Measurements from ENCODE around the gene RUFY3.

Gene RUFY3

DNA sequence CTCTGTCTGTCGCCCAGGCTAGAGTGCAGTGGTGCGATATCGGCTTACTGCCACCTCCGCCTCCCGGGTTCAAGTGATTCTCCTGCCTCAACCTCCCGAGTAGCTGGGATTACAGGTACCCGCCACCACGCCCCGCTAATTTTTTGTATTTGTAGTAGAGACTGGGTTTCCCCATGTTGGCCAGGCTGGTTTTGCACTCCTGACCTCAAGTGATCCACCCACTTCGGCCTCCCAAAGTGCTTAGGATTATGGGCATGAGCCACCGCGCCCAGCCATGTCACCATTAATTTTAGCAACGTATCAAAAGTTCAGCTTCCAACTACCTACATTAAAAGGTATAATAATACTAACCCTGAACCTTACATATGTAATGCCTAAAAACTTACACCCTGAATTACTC is 34.4 kb upstream of the RUFY3 start:
- Histone ChIP-seq H3K4me1 (ENCODE audit: control insufficient read depth in 2 of 2, insufficient read depth in 1 of 2, low read depth in 1 of 2, low read length in 2 of 2) (peaks cover 3 to 12% of the 10 kb centered on the region in 2 donors), H3K27me3 (ENCODE audit: control insufficient read depth in 3 of 3, insufficient read depth in 3 of 3, low read depth in 1 of 3, low read length in 3 of 3) (no peaks in the 10 kb centered on the region), H3K9ac (ENCODE audit: low read depth, low read length, poor library complexity) (no peak overlapping the region), H3K18ac (ENCODE audit: low read length) (no peak overlapping the region), H3K14ac (ENCODE audit: low read length) (no peak overlapping the region), H3K23ac (ENCODE audit: low read depth, low read length, poor library complexity) (peak overlapping the region; percentile 73), H2AK5ac (ENCODE audit: low read depth, low read length) (no peak overlapping the region), H3K79me1 (ENCODE audit: low read depth, low read length) (peaks cover 4% of the 10 kb centered on the region), H3K4me3 (ENCODE audit: low read length in 2 of 2) (peak overlapping the region; percentile 89 to 97), H2BK12ac (ENCODE audit: low read length) (no peak overlapping the region), H3K4me2 (ENCODE audit: insufficient read depth, low read length, poor library complexity, severe bottlenecking) (peak overlapping the region; percentile 71), H3K9me3 (replicated peaks in 1 of 2; ENCODE audit: control insufficient read depth in 2 of 2, insufficient read depth in 1 of 2, low read depth in 1 of 2, low read length in 2 of 2) (peaks cover 0 to 2% of the 10 kb centered on the region in 2 donors), H3K4ac (ENCODE audit: low read length) (no peak overlapping the region), H2BK5ac (ENCODE audit: low read length) (no peak overlapping the region), H3K36me3 (replicated peaks in 1 of 2; ENCODE audit: control insufficient read depth in 2 of 2, insufficient read depth in 2 of 2, low read length in 2 of 2) (peaks cover 4 to 30% of the 10 kb centered on the region in 2 donors), H2BK15ac (ENCODE audit: low read length) (no peak overlapping the region), H3K27ac (replicated peaks; ENCODE audit: low read length) (peak overlapping the region; percentile 86), H2BK120ac (ENCODE audit: low read depth, low read length) (no peak overlapping the region), H2AFZ (ENCODE audit: low read length) (peak overlapping the region; percentile 94), H4K91ac (ENCODE audit: low read depth, low read length, poor library complexity) (no peak overlapping the region), H4K8ac (ENCODE audit: low read depth, low read length) (no peak overlapping the region)
- no CpG with 5 or more reads among the region's 13 CpGs for WGBS, 2 donors (ENCODE audit: extremely low coverage in 2 of 2, insufficient read length in 2 of 2, insufficient replicate concordance in 1 of 2)
- DNase-seq (ENCODE audit: low spot score) = no peak

DNA sequence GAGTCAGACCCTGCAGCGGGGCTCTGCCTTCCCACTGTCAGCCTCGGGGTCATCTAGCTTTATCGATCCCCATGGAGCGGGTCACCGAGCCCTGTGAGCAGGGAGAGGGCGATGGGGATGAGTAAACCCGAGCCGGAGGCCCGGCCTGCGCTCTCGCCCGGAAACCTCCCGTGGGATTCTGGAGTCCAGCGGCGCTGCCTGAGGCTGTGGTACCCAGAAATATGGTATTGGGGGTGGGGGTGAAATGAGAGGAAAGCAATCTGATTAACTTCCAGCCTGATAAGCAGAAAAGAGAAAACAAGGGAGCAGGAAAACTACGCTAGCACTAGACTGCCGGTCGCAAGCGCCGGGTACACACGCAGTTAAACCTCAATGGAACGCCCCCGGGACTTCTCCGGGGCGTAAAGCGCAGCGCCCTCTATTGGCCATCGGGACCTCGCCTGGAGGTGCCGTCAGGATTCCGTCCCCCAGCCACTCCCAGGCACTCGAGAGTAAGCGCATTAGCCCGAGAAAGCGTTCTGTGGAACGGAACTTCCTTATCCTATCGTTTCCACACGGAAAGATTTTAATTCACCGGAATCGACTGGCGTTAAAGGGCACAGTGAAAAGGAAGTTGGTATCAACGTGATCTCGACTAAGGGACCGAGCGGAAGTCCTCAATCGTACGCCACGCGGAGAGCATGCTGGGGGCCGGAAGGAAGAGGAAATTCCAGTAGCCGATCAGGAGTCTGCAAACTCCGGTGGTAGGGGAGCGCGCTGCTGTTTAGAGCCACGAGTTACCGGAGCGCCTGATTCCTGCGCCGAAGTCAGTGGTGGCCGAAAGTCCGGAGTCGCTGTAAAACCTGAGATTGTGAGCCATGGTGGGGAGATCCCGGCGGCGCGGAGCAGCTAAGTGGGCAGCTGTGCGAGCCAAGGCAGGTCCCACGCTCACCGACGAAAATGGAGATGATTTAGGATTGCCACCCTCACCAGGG is 33.7 kb upstream of the RUFY3 start, which contains the start of gene UTP3:
UTP3 (plus strand) TSS at position 712 of the 974 bp plus-strand sequence; CDS start at position 858, 146 bp downstream.
- H3K4ac ChIP-seq (ENCODE audit: low read length) = no peak within 1 kb of the TSS
- H2BK15ac ChIP-seq (ENCODE audit: low read length) = peak within 1 kb of the TSS; percentile 85
- H3K79me1 ChIP-seq (ENCODE audit: low read depth, low read length) = peaks cover 4% of the 10 kb centered on the region
- H3K9ac ChIP-seq (ENCODE audit: low read depth, low read length, poor library complexity) = peak within 1 kb of the TSS; percentile 98
- H2BK120ac ChIP-seq (ENCODE audit: low read depth, low read length) = no peak within 1 kb of the TSS
- H3K9me3 ChIP-seq (replicated peaks in 1 of 2; ENCODE audit: control insufficient read depth in 2 of 2, insufficient read depth in 1 of 2, low read depth in 1 of 2, low read length in 2 of 2) = peaks cover 0 to 2% of the 10 kb centered on the region in 2 donors
- H2AFZ ChIP-seq (ENCODE audit: low read length) = peak within 1 kb of the TSS; percentile 94
- H3K4me3 ChIP-seq (ENCODE audit: low read length in 2 of 2) = peak within 1 kb of the TSS; percentile 89 to 97
- peak within 1 kb of the TSS; percentile 7 for H2BK12ac ChIP-seq (ENCODE audit: low read length)
- no CpG with 5 or more reads among the region's 70 CpGs for WGBS, 2 donors (ENCODE audit: extremely low coverage in 2 of 2, insufficient read length in 2 of 2, insufficient replicate concordance in 1 of 2)
- H3K14ac ChIP-seq (ENCODE audit: low read length) = peak within 1 kb of the TSS; percentile 25
- peak within 1 kb of the TSS; percentile 75 for H3K4me2 ChIP-seq (ENCODE audit: insufficient read depth, low read length, poor library complexity, severe bottlenecking)
- peak; percentile 96 for DNase-seq (ENCODE audit: low spot score)
- H3K27me3 ChIP-seq (ENCODE audit: control insufficient read depth in 3 of 3, insufficient read depth in 3 of 3, low read depth in 1 of 3, low read length in 3 of 3) = no peaks in the 10 kb centered on the region
- H2BK5ac ChIP-seq (ENCODE audit: low read length) = peak within 1 kb of the TSS; percentile 30
- H3K4me1 ChIP-seq (ENCODE audit: control insufficient read depth in 2 of 2, insufficient read depth in 1 of 2, low read depth in 1 of 2, low read length in 2 of 2) = peaks cover 3 to 12% of the 10 kb centered on the region in 2 donors
- peak within 1 kb of the TSS; percentile 86 for H3K27ac ChIP-seq (replicated peaks; ENCODE audit: low read length)
- peaks cover 4 to 37% of the 10 kb centered on the region in 2 donors for H3K36me3 ChIP-seq (replicated peaks in 1 of 2; ENCODE audit: control insufficient read depth in 2 of 2, insufficient read depth in 2 of 2, low read length in 2 of 2)
- H3K23ac ChIP-seq (ENCODE audit: low read depth, low read length, poor library complexity) = peak within 1 kb of the TSS; percentile 87
- peak within 1 kb of the TSS; percentile 98 for H4K8ac ChIP-seq (ENCODE audit: low read depth, low read length)
- H4K91ac ChIP-seq (ENCODE audit: low read depth, low read length, poor library complexity) = peak within 1 kb of the TSS; percentile 61
- peak within 1 kb of the TSS; percentile 98 for H3K18ac ChIP-seq (ENCODE audit: low read length)
- peak within 1 kb of the TSS; percentile 64 for H2AK5ac ChIP-seq (ENCODE audit: low read depth, low read length)

DNA sequence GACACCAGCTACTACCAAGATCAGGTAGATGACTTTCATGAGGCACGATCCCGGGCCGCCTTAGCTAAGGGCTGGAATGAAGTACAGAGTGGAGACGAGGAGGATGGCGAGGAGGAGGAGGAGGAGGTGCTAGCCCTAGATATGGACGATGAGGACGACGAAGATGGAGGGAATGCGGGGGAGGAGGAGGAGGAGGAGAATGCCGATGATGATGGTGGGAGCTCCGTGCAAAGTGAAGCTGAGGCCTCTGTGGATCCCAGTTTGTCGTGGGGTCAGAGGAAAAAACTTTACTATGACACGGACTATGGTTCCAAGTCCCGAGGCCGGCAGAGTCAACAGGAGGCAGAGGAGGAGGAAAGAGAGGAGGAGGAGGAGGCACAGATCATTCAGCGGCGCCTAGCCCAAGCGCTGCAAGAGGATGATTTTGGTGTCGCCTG is 33.0 kb upstream of the RUFY3 start:
- no peak for DNase-seq (ENCODE audit: low spot score)
- WGBS, 2 donors (ENCODE audit: extremely low coverage in 2 of 2, insufficient read length in 2 of 2, insufficient replicate concordance in 1 of 2) = no CpG with 5 or more reads among the region's 19 CpGs
- Histone ChIP-seq H2AK5ac (ENCODE audit: low read depth, low read length) (peak overlapping the region; percentile 64), H3K23ac (ENCODE audit: low read depth, low read length, poor library complexity) (peak overlapping the region; percentile 87), H3K9me3 (replicated peaks in 1 of 2; ENCODE audit: control insufficient read depth in 2 of 2, insufficient read depth in 1 of 2, low read depth in 1 of 2, low read length in 2 of 2) (peaks cover 0 to 2% of the 10 kb centered on the region in 2 donors), H3K27ac (replicated peaks; ENCODE audit: low read length) (peak overlapping the region; percentile 86), H3K79me1 (ENCODE audit: low read depth, low read length) (peaks cover 4% of the 10 kb centered on the region), H4K8ac (ENCODE audit: low read depth, low read length) (peak overlapping the region; percentile 98), H3K36me3 (replicated peaks in 1 of 2; ENCODE audit: control insufficient read depth in 2 of 2, insufficient read depth in 2 of 2, low read length in 2 of 2) (peaks cover 4 to 44% of the 10 kb centered on the region in 2 donors), H3K14ac (ENCODE audit: low read length) (peak overlapping the region; percentile 25), H3K4me1 (ENCODE audit: control insufficient read depth in 2 of 2, insufficient read depth in 1 of 2, low read depth in 1 of 2, low read length in 2 of 2) (peaks cover 3 to 12% of the 10 kb centered on the region in 2 donors), H2AFZ (ENCODE audit: low read length) (peak overlapping the region; percentile 94), H3K9ac (ENCODE audit: low read depth, low read length, poor library complexity) (peak overlapping the region; percentile 98), H2BK5ac (ENCODE audit: low read length) (peak overlapping the region; percentile 30), H2BK120ac (ENCODE audit: low read depth, low read length) (no peak overlapping the region), H3K4me2 (ENCODE audit: insufficient read depth, low read length, poor library complexity, severe bottlenecking) (peak overlapping the region; percentile 75), H2BK12ac (ENCODE audit: low read length) (peak overlapping the region; percentile 7), H3K4me3 (ENCODE audit: low read length in 2 of 2) (peak overlapping the region; percentile 89 to 97), H3K4ac (ENCODE audit: low read length) (no peak overlapping the region), H3K18ac (ENCODE audit: low read length) (peak overlapping the region; percentile 98), H3K27me3 (ENCODE audit: control insufficient read depth in 3 of 3, insufficient read depth in 3 of 3, low read depth in 1 of 3, low read length in 3 of 3) (no peaks in the 10 kb centered on the region), H2BK15ac (ENCODE audit: low read length) (peak overlapping the region; percentile 85), H4K91ac (ENCODE audit: low read depth, low read length, poor library complexity) (peak overlapping the region; percentile 61)

DNA sequence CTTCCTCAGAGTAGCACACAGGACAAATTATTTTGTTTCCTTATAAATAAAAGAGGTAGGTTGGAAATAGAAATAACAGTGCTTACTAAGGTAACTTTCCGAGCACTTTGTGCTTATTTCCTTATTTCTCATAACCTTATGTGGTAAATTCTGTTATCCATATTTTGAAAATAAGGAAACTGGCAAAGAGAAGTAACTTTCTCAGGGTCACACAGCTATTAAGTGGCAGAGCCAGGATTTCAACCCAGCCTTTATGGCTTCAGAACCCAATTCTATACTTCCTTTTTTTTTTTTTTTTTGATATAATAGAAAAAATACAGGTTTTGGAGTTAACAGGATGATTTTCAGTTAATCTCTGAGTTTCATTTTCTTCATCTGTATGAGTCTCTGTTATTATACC is 30.1 kb upstream of the RUFY3 start:
- H2BK15ac ChIP-seq (ENCODE audit: low read length) = no peak overlapping the region
- no peak overlapping the region for H4K91ac ChIP-seq (ENCODE audit: low read depth, low read length, poor library complexity)
- peaks cover 0 to 2% of the 10 kb centered on the region in 2 donors for H3K9me3 ChIP-seq (replicated peaks in 1 of 2; ENCODE audit: control insufficient read depth in 2 of 2, insufficient read depth in 1 of 2, low read depth in 1 of 2, low read length in 2 of 2)
- peaks cover 4 to 44% of the 10 kb centered on the region in 2 donors for H3K36me3 ChIP-seq (replicated peaks in 1 of 2; ENCODE audit: control insufficient read depth in 2 of 2, insufficient read depth in 2 of 2, low read length in 2 of 2)
- H3K27ac ChIP-seq (replicated peaks; ENCODE audit: low read length) = no peak overlapping the region
- H2AFZ ChIP-seq (ENCODE audit: low read length) = no peak overlapping the region
- peaks cover 4% of the 10 kb centered on the region for H3K79me1 ChIP-seq (ENCODE audit: low read depth, low read length)
- no peak overlapping the region for H2BK12ac ChIP-seq (ENCODE audit: low read length)
- no peaks in the 10 kb centered on the region for H3K27me3 ChIP-seq (ENCODE audit: control insufficient read depth in 3 of 3, insufficient read depth in 3 of 3, low read depth in 1 of 3, low read length in 3 of 3)
- H3K18ac ChIP-seq (ENCODE audit: low read length) = no peak overlapping the region
- H3K4me2 ChIP-seq (ENCODE audit: insufficient read depth, low read length, poor library complexity, severe bottlenecking) = no peak overlapping the region
- H2BK5ac ChIP-seq (ENCODE audit: low read length) = no peak overlapping the region
- H3K4ac ChIP-seq (ENCODE audit: low read length) = no peak overlapping the region
- no peak for DNase-seq (ENCODE audit: low spot score)
- H2AK5ac ChIP-seq (ENCODE audit: low read depth, low read length) = no peak overlapping the region
- H3K9ac ChIP-seq (ENCODE audit: low read depth, low read length, poor library complexity) = no peak overlapping the region
- H3K4me3 ChIP-seq (ENCODE audit: low read length in 2 of 2) = no peak overlapping the region
- no peak overlapping the region for H3K14ac ChIP-seq (ENCODE audit: low read length)
- peaks cover 3 to 12% of the 10 kb centered on the region in 2 donors for H3K4me1 ChIP-seq (ENCODE audit: control insufficient read depth in 2 of 2, insufficient read depth in 1 of 2, low read depth in 1 of 2, low read length in 2 of 2)
- WGBS, 2 donors (ENCODE audit: extremely low coverage in 2 of 2, insufficient read length in 2 of 2, insufficient replicate concordance in 1 of 2) = no CpG with 5 or more reads among the region's 1 CpG
- H3K23ac ChIP-seq (ENCODE audit: low read depth, low read length, poor library complexity) = no peak overlapping the region
- no peak overlapping the region for H4K8ac ChIP-seq (ENCODE audit: low read depth, low read length)
- no peak overlapping the region for H2BK120ac ChIP-seq (ENCODE audit: low read depth, low read length)

Data from neuronal stem cell (in vitro differentiated cells).